ENCODE data around the gene TOM1L2. TPM values are rescaled to one million over a fixed set of nuclear protein-coding genes. Genes with fewer than 3 reads are reported as not detected.

TOM1L2 gene
- total RNA-seq, 2 donors from 2014 or later, result 42.2 to 44.2 TPM

DNA sequence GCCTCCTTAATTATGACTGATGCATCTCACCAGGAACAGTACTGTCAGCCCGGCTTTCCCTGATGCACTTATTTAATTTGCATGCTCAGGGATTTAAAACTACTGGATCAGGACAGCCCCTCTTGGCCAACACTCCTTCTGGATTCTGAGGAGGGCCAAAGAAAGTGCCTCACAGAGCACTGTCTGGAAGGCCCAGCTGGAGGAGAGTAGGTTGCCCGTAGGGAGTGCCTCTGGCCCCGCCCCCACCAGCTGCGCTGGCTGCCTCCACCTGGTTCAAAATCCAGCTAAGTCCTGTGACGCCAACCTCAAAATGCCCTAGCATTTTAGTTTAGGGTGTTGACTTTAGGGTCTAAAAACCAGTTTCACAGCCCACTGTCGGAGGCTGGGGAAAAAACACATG, 86.0 kb downstream of the TOM1L2 start:
- DNase-seq (no peak), ATAC-seq (no peak)
- Mint-ChIP-seq H3K27me3 (no peaks in the 10 kb centered on the region), H3K4me3 (no peak overlapping the region), H3K4me1 (peaks cover 4% of the 10 kb centered on the region), H3K27ac (no peak overlapping the region), H3K36me3 (ENCODE audit: low read depth) (peaks cover 2% of the 10 kb centered on the region)
- no peaks in the 10 kb centered on the region for H3K9me3 ChIP-seq (ENCODE audit: control insufficient read depth, low read length, poor library complexity, severe bottlenecking)

DNA sequence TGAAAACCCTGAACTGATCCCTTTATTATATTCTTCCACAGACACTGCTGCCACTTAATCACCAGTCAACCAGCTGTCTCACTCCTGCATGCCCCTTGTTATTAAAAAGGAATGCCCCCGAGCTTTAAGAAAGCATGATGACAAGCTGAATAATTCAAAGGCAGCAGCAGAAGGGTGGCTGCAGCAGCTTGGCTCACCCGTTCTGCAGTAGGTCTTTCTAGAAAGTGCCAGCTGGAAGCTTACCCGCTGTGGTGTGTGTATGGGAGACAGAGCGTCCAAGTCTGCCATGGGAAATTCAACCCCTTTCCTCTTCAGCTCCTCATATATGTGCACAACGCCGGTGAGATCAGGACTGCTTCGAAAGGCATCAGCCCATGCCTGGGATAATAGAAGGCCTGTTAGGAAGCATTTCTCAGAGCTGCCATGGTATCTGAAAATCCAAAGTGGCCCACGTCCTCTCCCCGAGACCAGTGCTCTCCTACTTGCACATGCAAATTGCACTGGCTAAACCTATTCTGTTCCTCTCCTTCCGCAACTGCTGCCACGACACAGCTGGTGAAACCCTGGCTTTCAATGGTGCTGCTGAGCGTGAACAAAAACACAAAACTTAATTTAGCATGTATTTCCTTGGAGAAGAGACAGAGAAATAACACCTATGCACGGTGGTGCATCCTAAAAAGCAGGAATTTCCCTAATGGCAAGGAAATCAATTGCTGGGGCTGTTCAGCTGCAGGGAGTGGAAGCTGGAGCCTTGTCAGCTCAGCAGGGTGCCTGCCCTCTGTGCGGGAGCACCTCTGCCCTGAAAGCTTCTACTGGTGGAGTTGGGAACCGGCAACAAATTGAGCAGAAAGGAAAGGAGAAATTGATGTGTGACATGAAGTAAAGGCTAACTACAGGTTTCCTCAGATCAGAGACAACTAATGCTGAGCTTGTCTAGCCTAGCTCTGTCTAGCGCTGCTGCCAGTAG, 87.5 kb downstream of the TOM1L2 start:
- ATAC-seq, result no peak
- H3K4me3 Mint-ChIP-seq, result no peak overlapping the region
- H3K36me3 Mint-ChIP-seq (ENCODE audit: low read depth), result peaks cover 5% of the 10 kb centered on the region

DNA sequence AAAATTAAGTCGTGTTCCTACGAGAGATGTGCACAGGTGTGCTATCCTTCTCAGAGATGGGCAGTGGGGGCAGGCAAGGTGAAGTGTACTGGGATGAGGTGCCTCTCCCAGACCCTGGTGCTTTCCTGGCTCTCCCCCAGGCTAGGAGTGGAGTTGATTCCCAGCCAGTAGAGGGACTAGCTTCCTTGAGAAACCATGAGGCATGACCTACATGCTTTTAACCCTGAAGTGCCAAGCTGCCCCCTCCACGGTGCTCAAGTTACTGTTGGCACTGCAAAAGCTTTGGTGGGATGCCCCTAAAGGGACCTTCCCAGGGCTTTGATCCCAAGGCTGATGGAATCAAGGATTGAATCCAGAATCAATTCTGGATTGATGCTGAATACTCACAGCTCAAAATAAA, 88.4 kb downstream of the TOM1L2 start:
- Mint-ChIP-seq H3K36me3 (ENCODE audit: low read depth) (peaks cover 5% of the 10 kb centered on the region), H3K4me3 (no peak overlapping the region), H3K4me1 (no peaks in the 10 kb centered on the region), H3K27me3 (no peaks in the 10 kb centered on the region), H3K27ac (no peak overlapping the region)
- DNase-seq, result no peak
- no peak for ATAC-seq
- H3K9me3 ChIP-seq (ENCODE audit: control insufficient read depth, low read length, poor library complexity, severe bottlenecking), result no peaks in the 10 kb centered on the region

More for the DNA sequence above, 87.5 kb downstream of the TOM1L2 start:
- H3K27ac Mint-ChIP-seq, result no peak overlapping the region
- no peaks in the 10 kb centered on the region for H3K27me3 Mint-ChIP-seq
- no peaks in the 10 kb centered on the region for H3K4me1 Mint-ChIP-seq
- DNase-seq, result no peak
- H3K9me3 ChIP-seq (ENCODE audit: control insufficient read depth, low read length, poor library complexity, severe bottlenecking), result no peaks in the 10 kb centered on the region

DNA sequence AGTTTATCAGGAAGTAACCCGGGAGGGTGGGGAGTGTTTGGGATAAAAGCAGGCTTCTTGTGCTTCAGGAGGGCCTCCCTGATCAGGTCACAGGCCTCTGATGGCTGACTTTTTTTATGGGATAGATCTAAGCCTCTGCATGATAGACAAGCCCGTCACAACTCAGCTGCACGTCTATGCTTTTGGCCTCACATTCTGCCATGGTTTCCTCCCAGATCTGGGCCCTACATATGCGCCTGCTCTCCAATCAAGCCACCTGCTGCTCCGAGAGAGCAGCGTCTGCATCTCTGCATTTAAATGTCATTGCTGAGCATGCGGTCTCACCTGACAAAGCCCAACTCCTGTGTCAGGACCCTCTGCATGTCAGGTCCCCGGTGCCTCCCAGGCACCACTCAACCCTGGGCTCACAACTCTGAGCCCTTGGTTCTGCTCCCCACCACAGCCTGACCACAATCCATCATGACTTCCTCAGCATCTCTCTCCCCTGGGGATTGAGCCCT, 90.1 kb downstream of the TOM1L2 start:
- ATAC-seq (no peak), DNase-seq (no peak)
- no peak overlapping the region for H3K4me3 Mint-ChIP-seq
- no peaks in the 10 kb centered on the region for H3K9me3 ChIP-seq (ENCODE audit: control insufficient read depth, low read length, poor library complexity, severe bottlenecking)
- peak overlapping the region; percentile 65 for H3K27ac Mint-ChIP-seq
- no peaks in the 10 kb centered on the region for H3K4me1 Mint-ChIP-seq
- no peaks in the 10 kb centered on the region for H3K27me3 Mint-ChIP-seq
- peaks cover 7% of the 10 kb centered on the region for H3K36me3 Mint-ChIP-seq (ENCODE audit: low read depth)

DNA sequence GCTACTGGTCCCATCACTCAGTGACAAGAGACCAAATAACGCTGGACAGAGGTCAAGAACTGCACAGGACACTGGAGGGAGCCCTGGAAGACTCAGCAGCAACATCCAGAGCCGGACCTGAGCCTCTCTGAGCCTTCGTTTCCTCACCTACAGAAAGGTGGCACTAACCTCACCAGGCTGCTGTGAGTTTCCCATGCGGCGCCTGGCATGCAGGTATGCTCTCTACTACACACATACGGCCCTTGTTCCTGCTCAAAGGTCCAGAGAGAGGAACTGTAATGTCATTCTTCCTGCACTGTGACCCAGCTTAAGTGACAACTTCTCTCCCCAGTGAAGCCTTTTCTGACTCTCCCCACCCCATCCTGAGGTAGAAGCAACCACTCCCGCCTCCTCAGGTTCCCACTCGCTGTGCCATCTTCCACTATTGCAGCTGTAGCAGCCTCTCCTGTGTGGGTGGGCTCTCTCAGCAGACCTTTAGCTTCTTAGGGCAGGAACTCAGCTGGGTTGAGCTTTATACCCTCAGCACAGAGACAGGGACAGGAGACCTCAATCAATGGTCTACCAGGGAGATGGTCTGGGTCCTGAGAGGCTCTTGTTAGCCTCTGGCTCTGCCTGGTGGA, 91.5 kb downstream of the TOM1L2 start:
- Mint-ChIP-seq H3K27ac (peak overlapping the region; percentile 65), H3K27me3 (no peaks in the 10 kb centered on the region), H3K36me3 (ENCODE audit: low read depth) (peaks cover 7% of the 10 kb centered on the region), H3K4me1 (no peaks in the 10 kb centered on the region), H3K4me3 (no peak overlapping the region)
- ATAC-seq, result no peak
- H3K9me3 ChIP-seq (ENCODE audit: control insufficient read depth, low read length, poor library complexity, severe bottlenecking), result no peaks in the 10 kb centered on the region
- no peak for DNase-seq

DNA sequence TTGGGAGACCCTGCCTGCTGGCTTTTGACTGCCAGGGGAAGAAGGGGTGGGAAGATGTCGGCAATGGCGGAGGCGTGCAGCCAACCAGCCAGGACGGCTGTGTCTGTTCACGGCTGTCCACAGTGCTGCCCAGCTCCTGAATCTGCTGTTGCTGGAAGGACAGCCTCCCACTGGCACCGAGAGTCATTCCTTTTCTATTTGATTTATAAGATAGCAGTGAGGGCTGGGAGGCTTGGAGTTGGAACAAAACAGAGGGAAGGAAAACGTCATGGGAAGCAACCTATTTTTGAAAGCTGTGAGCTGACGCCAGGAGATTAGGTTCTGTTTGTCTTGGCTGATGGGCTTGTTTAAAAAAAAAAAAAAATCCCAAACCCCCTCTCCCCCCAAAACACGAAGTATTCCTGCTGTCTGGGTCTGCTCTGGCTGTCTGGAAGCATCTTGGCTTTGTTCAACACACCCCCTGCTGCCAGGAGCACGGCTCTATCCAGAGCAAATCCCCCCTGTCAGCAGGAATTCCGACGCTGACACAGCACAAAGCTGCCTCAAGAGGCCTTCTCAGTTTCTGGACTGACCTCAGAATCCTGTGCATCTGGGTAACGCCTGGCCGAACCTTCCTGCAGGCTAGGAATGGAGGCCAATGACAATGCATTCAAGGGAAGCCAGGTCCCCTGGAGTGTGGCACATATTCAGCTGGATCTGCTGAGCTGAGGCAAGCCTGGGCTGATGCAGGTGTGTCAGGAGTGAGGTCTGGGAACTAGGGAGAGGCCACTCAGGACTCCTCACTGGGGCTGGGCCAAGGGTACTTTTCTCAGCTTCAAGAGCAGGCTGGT, 94.5 kb downstream of the TOM1L2 start:
- H3K27me3 Mint-ChIP-seq, result no peaks in the 10 kb centered on the region
- H3K9me3 ChIP-seq (ENCODE audit: control insufficient read depth, low read length, poor library complexity, severe bottlenecking), result no peaks in the 10 kb centered on the region
- H3K4me1 Mint-ChIP-seq, result peaks cover 2% of the 10 kb centered on the region
- H3K36me3 Mint-ChIP-seq (ENCODE audit: low read depth), result peaks cover 4% of the 10 kb centered on the region
- ATAC-seq (no peak), DNase-seq (no peak)
- no peak overlapping the region for H3K4me3 Mint-ChIP-seq
- no peak overlapping the region for H3K27ac Mint-ChIP-seq

DNA sequence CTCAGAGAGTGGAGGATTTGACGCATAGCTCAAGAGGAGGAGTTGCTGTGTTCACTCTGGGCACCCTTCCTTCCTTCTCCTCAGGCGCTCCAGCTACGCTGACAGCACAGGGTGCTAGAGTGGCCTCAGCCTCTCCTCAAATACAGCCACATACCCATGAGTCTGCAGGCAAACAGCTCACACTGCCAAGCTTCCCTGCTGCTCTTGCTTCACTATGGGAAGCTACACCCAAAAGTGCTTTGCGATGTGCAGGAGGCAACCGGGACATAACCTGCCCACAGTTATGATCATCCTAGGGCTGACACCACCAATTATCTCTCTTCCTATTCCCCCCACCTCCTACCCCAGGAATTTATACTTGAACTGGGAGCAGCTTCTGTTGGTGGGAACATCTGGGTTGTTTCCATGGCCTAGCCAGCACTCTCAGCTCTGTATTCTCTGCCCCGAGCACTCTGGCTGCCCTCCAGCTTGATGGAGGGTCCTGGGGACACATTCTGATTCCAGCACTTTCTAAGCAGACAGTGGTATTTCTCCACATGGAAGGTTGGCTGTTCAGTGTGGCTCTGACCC, 95.2 kb downstream of the TOM1L2 start:
- DNase-seq, result no peak
- Mint-ChIP-seq H3K4me1 (peaks cover 2% of the 10 kb centered on the region), H3K4me3 (no peak overlapping the region), H3K36me3 (ENCODE audit: low read depth) (peaks cover 4% of the 10 kb centered on the region), H3K27ac (no peak overlapping the region), H3K27me3 (no peaks in the 10 kb centered on the region)
- H3K9me3 ChIP-seq (ENCODE audit: control insufficient read depth, low read length, poor library complexity, severe bottlenecking), result no peaks in the 10 kb centered on the region
- ATAC-seq, result no peak

DNA sequence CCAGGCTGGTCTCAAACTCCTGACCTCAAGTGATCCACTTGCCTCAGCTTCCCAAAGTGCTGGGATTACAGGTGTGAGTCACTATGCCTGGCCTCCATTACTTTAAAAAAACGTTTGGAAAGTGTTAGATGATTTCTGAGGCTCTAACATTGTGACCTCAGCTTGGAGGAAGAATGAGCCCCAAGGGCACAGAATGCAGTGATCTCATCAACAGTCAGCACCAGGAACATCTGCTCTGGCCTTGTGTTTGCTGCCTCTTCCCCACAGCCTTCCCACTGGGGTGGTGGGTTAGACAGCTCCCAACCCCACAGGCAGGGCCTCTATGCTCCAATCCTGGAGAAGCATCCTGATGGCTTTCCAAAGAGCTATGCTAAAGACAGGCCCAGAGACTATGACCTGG, 97.7 kb downstream of the TOM1L2 start:
- H3K9me3 ChIP-seq (ENCODE audit: control insufficient read depth, low read length, poor library complexity, severe bottlenecking), result no peaks in the 10 kb centered on the region
- H3K4me1 Mint-ChIP-seq, result peaks cover 4% of the 10 kb centered on the region
- H3K36me3 Mint-ChIP-seq (ENCODE audit: low read depth), result peaks cover 5% of the 10 kb centered on the region
- H3K27ac Mint-ChIP-seq, result no peak overlapping the region
- H3K4me3 Mint-ChIP-seq, result no peak overlapping the region
- no peaks in the 10 kb centered on the region for H3K27me3 Mint-ChIP-seq
- no peak for DNase-seq
- ATAC-seq, result no peak

DNA sequence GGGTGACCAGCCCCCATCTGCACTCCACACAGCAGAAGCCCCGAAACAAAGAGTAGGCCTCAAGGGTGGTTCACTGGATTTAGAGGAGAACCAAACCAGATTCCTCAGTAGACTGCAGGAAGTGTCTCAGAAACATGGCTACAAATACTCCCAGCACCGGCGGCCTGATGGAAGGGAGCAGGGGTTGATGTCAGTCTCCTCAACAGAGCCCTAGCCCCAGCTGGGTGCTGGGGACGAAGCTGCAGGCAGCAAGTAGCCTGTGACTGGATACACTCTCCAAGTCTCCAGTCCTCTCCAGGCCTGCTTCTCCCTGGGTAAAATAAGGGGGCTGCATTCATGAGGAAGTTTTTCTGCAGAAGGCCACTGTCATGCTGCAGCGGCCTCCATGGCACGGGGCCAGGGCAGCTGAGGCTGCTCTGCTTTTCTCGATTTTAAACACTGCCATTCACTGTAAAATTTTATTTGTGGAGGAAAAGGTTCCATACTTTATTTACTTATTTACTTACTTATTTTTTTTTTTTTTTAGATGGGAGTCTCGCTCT, 98.7 kb downstream of the TOM1L2 start:
- H3K4me3 Mint-ChIP-seq, result no peak overlapping the region
- H3K27me3 Mint-ChIP-seq, result no peaks in the 10 kb centered on the region
- H3K9me3 ChIP-seq (ENCODE audit: control insufficient read depth, low read length, poor library complexity, severe bottlenecking), result no peaks in the 10 kb centered on the region
- H3K4me1 Mint-ChIP-seq, result peaks cover 4% of the 10 kb centered on the region
- ATAC-seq, result no peak
- H3K36me3 Mint-ChIP-seq (ENCODE audit: low read depth), result peaks cover 5% of the 10 kb centered on the region
- H3K27ac Mint-ChIP-seq, result no peak overlapping the region
- DNase-seq, result no peak

DNA sequence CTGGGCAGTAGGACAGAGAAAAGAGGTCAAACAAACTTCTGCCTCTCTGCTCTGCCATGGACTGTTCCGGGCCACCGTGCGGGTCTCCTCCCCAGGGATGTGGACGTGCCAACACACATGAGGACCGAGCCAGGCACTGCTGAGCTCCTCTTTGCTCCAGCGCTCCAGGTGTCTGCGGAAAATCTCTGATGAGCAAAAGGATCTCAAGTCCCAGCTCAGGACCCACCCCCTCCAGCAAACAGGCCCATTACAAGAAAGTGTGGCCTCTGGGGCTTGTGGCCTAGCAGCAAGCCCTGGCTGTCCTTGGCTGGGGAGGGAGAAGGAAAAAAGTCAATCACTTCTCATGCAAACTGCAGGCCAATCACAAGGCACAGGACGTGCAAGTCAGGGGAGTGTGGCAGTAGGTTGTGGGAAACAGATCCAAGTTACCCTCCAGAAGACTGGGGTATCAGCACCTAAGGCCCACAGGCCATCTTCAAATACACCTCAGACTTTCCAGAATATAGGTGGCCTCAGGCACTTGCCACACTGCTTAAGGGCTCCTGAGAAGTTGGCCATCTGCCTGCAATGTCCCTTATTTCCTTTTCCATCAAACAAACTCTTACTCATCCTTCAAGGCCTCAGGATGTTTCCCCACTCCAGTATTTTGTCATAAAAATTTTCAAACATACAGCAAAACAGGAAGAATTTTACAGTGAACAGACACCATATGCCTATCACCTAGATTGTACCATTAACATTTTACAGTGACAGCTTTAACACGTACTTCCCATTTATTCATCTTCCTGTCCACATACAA, 99.5 kb downstream of the TOM1L2 start:
- no peak overlapping the region for H3K27ac Mint-ChIP-seq
- H3K27me3 Mint-ChIP-seq, result no peaks in the 10 kb centered on the region
- H3K4me1 Mint-ChIP-seq, result peaks cover 4% of the 10 kb centered on the region
- peaks cover 5% of the 10 kb centered on the region for H3K36me3 Mint-ChIP-seq (ENCODE audit: low read depth)
- DNase-seq, result no peak
- no peak for ATAC-seq
- no peak overlapping the region for H3K4me3 Mint-ChIP-seq
- H3K9me3 ChIP-seq (ENCODE audit: control insufficient read depth, low read length, poor library complexity, severe bottlenecking), result no peaks in the 10 kb centered on the region

DNA sequence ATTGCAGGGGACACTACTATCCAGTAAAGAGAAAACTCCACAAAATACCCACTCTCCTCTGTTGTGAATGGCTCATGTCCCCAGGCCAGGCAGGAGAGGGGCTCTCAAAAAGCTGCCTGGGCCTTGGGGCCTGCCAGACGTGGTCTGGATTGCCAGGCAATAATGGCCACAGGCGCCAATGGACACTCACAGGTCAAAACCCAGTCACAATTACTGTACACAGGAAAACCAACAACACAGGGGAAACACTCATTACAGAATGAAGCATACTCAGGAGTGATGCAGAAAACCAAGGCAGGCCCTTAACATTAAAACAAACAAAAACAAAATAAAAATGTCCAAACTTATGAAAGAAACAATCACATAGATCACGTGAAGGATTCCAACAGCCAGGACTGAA, 100.3 kb downstream of the TOM1L2 start:
- no peak overlapping the region for H3K4me3 Mint-ChIP-seq
- H3K36me3 Mint-ChIP-seq (ENCODE audit: low read depth), result peaks cover 3% of the 10 kb centered on the region
- ATAC-seq (no peak), DNase-seq (no peak)
- H3K27ac Mint-ChIP-seq, result no peak overlapping the region
- no peaks in the 10 kb centered on the region for H3K9me3 ChIP-seq (ENCODE audit: control insufficient read depth, low read length, poor library complexity, severe bottlenecking)
- no peaks in the 10 kb centered on the region for H3K27me3 Mint-ChIP-seq
- H3K4me1 Mint-ChIP-seq, result peaks cover 4% of the 10 kb centered on the region

DNA sequence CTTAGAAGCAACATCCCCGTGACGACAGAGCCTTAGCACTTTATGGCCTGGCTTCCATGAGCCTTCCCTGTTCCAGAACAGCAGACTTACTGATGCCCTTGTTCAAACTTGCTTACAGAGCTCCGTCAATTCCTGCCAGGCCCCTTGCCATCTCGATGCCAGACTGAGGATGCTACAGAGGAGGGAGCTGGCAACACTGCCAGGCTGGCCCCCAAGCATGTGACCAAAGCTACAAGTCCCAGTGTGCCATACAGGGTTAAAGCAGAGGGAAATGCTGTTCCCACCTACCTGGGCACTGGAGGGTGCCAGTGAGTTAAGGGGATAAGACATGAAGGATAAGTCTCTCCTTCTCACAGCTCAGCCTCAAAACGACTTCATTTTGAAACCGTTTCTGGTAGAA, 102.0 kb downstream of the TOM1L2 start:
- no peaks in the 10 kb centered on the region for H3K9me3 ChIP-seq (ENCODE audit: control insufficient read depth, low read length, poor library complexity, severe bottlenecking)
- no peak for ATAC-seq
- peaks cover 3% of the 10 kb centered on the region for H3K36me3 Mint-ChIP-seq (ENCODE audit: low read depth)

More for the DNA sequence above, 102.0 kb downstream of the TOM1L2 start:
- no peaks in the 10 kb centered on the region for H3K27me3 Mint-ChIP-seq
- no peak for DNase-seq
- peaks cover 2% of the 10 kb centered on the region for H3K4me1 Mint-ChIP-seq
- H3K27ac Mint-ChIP-seq, result no peak overlapping the region
- H3K4me3 Mint-ChIP-seq, result no peak overlapping the region

Measured in T-helper 17 cell (primary cell).